HG02642 (cell line): ENCODE measurements around the gene VAV2.

Experiments
- ATAC-seq: cut with Tn5 transposase; IDR thresholded peaks from one replicate; pipeline ENCODE4 v1.9.1; 2021; ENCODE audit warnings: mild to moderate bottlenecking; ENCODE audit not compliant: unreplicated experiment, poor library complexity

The VAV2 gene

DNA sequence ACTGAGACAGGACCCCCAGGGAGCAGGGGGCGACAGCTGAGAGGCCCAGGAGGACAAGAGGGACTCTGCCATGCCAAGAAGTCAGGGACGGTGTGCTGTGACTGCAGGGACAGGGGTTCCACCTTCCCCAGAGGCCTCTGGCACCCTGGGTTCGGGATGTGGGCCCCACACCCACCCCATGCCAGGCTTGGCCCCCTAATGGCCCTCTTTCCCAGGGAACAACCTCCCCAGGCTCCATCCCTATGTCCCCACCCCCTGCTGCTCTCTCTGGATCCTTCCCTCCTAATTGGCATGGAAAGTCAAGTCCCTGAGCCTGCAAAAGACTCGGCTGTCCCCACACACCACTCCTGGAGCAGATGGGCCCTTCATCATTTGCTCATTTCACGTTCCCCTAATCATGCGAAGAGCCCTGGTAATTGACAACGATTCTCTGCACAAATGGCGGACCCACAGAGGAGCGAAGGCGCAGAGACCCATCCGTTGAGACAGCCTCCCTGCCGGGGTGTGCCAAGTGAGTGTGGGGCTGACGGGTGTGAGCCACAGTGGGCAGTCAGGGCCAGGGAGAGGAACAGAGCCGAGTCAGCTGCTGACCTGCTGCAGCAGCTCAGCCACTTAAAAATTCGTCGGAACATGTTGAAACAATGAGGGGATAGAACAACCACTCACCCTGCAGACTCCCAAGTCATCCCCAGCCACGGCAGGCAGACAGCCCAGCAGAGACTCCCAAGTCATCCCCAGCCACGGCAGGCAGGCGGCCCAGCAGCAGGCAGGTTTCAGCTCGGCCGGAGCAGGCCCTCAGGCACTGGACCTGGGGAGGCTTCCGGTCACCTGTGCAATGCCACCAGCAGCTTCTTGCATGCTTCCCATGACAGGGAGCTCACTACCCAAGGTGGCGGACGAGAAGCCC, 109.0 kb downstream of the VAV2 start:
- no peak for ATAC-seq

DNA sequence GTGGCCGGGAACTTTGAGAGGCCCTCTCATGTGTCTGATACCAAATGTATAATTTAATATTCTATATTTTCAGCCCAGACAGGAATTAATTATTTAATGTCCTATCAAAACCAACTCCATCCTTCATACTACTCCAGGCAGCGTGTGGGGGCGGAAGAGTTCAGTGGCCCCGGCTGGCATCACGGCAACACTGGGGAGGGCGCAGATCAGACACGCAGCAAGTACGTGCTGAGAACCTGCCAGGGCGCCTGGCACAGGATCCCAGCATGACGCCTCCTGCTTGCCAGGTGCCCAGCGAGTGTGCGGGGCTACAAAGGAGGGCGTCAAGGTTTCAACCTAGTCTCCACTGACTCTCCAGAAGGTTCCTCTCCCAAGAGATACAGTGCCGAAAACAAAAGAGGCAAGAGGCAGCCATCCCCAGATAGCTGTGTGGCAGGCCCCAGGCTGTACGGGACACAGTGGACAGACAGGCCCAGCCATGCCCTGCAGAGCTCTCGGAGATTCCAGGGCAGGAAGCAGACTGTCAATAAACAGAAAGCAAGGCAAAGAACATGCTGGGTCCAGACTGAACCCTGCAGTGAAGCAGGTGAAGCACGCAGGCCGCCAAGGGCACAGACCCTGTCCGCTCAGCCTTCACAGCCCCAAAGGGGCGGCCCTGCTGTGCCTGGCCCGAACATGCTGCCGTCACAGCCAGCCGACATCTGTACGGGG, 110.3 kb downstream of the VAV2 start:
- no peak for ATAC-seq

DNA sequence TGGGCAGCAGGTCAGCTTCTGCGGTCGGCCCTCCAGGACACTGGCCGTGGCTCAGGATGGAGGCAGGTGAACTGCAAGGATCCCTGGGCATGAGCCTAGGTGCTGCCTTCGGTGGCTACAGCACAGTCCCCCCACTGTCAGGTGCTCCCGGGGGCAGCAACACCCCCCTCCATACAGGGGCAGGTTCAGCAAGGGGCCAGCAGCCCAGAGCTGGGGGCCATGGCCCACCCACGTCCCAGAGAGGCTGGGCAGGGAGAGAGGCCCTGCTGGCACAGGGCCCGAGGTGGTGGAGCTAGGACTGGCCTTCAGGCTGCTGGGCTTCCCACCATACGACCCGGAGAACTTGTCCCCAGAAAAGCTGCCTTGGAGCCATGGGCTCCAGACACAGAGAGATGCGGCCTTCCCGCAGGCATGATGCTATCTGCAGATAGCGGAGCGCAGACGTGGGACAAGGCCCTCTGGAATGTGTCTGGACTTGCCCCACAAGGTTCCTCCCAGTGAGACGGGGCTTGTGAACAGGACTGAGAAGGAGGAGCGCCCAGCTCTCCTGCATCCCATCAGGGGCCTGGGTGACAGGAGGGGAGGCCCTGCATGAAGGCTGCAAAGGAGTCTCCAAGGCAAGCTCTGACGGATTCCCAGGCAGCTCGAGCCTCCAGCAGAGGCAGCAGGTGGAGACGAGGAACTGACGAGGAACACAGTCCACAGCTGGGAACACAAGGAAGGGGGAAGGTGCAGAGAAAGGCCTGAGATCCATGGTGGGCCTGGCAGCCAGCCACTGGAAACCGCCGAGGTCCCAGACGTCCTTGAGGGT, 111.1 kb downstream of the VAV2 start:
- no peak for ATAC-seq

DNA sequence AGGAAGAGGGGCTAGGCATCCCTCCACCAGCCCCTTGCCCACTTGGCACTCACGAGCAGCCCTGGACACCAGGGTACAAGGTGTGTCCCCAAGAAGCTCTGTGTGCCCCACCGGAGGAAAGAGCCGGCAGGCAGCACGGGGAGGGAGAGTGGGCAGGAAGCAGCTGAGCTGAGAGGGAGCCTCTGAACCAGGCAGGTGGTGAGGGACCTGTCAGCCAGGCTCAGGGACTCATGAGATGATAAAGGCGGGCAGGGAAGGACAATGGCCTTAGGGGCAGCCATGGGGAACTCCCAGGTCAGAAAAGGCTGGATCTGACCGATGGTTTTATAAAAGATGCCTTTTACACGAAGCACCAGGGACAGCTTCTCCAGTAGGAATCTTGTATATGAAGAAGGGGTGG, 112.0 kb downstream of the VAV2 start:
- ATAC-seq: no peak

DNA sequence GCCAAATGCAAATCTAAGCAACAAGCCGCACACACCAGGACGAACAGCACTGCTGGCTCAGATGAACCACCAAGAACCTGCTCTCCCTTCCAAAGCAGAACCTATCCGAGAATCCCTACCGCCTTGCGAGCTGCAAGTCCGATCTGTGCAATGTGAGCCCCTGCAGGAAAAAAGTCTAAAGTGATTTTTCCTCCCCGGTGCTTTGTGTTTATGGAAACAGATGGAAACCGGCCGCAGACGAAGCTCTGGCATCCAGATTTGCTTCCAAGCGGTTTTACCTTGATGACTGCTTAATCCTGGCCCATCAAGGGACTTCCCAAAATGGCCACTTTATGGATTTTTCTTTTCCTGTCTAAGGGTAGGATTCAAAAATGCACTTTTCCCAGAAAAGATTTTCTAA, 112.5 kb downstream of the VAV2 start:
- no peak for ATAC-seq

DNA sequence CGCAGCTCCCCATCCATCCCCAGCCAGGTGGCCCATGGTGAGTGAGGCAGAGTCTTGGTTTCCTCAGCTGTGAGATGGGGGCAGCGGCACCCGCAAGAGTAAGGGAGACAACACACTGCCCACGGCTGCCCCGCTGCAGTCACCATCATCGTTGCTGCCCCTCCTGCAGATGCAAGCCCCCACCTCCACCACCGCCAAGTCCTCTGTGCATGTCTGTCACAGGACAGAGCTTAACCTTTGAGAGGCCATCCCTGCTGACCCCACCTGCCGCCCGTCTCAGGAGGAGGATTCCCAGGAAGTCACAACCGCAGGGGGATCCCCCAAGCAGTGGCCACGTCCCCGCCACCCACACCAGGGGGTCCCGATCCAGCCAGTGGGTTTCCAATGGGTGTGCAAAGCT, 113.7 kb downstream of the VAV2 start:
- ATAC-seq: no peak

DNA sequence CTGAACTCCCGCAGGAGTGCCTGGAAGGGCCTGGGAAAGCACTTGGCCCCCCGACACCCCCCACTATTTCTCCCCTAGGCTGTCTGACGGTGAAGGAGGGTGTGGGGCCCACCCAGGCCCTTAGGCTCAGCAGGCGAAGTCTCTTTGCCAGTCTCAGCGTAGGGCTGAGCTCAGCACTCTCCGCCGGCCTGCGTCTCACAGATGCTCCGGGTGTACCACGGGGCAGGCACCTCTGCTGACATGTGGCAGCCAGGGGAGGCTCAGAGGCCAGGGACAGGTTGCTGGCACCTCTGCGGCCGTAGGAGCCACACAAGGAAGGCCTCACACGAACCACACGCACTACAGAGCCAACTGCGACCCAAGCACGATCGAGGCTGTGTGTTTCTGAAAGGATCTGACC, 114.2 kb downstream of the VAV2 start:
- no peak for ATAC-seq

DNA sequence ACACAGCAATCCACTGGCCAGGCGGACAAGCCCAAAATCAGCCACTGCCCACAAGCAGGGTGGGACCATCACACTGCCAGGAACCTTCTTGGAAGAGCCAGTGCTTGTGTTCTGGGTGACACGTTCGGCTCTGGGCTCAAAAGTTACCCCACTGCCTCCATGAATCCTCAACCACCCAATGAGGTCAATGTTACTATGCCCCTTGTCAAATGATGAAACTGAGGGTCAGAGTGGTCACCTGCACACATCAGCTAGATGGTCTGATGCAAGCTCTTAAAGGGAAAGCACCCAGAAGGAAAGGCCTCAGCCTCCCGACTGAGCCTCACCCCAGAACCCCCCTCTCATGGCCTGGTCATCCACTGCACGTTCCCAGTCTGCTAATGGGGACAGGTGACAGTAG, 114.8 kb downstream of the VAV2 start:
- no peak for ATAC-seq

DNA sequence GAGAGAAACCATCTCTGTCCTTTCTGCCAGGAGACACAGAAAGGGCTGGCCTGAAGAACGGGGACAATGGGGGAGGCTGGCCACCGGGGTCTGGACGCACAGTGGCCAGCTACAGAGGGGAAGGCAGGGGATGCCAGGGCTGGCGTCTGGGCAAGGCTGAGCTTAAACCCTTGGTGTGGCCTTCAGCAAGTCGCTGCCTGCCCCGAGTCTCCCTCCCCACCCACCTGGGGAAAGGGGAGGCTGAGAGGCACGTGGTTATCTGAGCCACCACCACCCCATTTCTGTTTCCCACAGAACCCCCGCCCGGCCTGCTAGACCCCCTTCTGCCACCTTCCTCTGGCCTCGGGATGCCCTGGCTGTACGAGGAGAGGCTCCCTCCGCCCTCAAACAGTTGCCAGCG, 115.3 kb downstream of the VAV2 start:
- no peak for ATAC-seq

DNA sequence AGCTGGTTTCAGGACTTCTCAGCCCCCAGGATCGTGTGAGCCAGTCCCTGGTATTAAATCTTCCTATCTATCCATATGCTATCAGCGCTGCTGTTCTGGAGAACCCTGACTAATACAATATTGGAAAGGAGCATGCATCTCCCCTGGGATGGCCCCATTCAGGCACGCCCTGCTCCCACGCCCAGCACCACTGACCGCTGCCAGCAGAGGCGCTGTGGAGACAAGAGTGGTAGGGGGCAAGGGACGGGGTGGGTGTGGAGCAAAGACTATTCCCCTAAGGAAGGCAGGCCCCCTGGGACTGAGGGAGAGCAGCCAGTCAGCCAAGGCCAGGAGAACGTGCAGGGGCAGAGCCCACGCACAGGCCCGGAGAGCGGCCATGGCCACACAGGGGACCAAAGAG, 116.0 kb downstream of the VAV2 start:
- ATAC-seq: no peak

DNA sequence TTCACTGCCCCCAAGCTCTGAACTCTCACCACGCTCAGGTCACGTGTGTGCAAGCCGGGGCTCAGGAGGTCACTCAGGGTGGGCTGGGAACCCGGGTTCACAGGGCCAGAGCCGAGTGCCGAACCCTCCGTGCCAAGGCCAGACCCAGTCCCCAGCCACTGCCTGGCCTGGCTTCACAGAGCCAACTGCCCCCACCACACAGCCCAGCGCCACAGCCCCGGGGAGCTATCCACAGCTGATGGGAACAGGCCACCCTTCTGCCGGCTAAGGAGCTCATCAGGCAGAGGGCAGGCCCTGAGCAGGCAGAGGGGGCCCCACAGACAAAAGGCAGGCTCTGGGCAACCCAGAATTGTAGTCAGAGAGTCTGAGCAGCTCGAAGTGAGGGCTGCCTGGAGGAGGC, 117.0 kb downstream of the VAV2 start:
- ATAC-seq: no peak

DNA sequence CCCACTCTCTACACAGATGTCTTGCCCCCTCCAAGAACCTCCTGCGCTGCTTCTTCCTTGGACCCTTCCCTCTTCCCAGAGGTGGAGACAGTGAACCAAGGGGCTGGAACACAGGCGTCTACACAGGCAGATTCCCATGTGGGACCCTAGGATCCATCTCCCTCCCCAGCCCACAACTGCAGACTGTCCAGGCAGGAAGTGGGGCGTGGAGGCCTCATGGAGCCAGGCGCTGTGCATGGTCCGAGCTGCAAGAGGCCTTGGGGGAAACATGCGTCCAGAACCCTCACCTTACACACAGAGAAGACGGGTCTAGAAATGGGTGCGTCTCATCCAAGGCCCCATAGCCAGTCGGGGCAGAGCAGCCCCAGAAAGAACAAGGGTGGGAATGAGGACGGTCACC, 117.5 kb downstream of the VAV2 start:
- no peak for ATAC-seq

DNA sequence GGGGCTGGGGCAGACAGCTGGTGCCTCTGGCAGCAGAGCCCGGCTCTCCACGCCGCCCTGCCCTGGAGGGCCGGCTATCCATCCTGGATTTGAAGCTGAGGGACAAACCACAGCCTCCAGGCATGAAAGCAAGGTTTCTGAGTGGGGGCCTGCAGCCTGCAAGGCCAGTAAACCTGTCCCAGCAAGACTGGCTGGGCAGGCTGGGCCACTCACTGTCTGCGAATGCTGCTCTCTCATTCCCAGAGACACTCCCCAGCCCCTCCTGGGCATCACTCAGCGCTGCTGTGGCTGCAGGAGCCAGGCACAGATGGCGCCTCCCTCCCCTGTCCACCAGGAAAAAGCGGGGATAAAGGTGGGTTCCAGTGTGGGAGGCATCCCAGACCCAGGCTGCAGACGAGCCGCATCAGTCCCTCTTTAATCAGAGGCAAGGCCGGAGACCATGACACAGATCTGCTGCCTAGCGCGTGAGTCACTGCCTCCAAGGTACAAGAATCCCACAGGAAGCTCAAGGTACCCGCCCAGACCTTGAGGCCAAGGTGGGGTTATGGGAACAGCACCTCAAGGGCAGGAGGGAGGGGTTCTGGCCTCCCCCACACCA, 118.0 kb downstream of the VAV2 start:
- no peak for ATAC-seq

DNA sequence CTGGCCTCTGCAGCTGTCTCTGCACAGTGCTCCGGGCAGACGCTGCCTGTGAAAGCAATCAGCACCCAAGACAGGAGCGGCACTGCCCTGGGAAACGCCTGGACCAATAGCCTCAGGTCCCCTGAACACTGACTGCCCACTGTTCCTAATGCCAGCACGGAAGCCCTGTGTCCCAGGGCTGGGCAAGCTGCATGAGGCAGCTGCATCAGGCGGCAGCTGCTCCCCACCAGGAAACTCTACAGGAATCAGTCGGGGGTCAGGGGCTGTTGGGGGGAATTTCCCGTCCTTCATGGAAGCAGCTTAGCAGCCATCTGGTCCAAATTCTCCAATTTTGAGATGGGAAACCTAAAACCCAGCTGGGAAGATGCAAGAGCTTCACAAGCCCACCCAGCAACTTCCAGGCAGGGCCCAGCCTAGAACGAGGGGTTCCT, 118.6 kb downstream of the VAV2 start:
- ATAC-seq: no peak

DNA sequence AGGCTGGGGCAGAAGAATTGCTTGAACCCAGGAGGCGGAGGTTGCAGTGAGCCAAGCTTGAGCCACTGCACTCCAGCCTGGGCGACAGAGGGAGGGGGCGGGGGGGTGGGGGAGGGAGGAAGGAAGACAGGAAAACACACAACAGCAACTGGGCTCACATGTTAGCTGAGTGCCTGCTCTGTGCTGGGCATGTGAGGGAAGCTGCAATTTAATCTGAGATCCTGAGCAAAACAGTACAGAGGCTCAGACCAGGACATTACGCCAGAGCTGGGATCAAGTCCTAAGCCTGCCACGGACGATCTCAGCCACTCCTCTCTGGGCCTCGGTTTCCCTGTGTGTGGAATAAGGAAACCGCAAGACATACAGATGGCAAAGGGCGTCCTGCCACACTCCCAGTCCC, 119.1 kb downstream of the VAV2 start:
- no peak for ATAC-seq

DNA sequence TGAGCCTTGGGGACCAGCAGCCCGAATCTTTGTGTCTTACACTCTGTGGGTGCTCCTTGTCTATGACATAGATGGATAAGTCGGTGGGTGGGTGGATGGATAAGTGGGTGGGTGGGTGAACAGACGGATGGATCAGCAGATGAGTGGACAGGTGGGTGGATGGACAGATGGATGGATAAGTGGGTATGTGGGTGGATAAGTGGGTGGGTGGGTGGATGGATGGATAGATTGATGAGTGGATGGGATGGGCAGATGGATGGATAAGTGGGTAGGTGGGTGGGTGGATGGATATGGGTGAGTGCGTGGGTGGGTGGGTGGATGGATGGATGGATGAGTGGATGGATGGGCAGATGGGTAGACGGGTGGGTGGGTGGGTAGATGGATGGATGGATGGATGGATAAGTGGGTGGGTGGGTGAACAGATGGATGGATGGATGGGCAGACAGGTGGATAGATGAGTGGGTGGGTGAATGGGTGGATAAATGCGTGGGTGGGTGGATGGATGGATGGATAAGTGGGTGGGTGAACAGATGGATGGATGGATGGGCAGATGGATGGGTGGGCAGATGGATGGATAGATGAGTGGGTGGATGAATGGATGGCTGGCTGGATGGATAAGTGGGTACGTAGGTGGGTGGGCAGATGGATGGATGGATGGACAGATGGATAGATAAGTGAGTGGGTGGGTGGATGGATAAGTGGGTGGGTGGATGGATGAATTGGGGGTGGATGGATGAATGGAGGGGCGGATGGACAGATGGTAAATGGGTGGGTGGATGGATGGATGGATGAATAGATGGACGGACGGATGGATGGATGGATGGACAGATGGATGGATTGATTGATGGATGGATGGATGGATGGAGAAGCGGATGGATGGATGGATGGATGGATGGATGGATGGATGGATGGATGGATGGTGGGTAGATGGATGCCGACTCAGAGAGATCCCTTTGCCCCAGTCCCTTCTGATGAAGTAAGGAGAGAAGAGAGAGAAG, 121.2 kb downstream of the VAV2 start:
- no peak for ATAC-seq

DNA sequence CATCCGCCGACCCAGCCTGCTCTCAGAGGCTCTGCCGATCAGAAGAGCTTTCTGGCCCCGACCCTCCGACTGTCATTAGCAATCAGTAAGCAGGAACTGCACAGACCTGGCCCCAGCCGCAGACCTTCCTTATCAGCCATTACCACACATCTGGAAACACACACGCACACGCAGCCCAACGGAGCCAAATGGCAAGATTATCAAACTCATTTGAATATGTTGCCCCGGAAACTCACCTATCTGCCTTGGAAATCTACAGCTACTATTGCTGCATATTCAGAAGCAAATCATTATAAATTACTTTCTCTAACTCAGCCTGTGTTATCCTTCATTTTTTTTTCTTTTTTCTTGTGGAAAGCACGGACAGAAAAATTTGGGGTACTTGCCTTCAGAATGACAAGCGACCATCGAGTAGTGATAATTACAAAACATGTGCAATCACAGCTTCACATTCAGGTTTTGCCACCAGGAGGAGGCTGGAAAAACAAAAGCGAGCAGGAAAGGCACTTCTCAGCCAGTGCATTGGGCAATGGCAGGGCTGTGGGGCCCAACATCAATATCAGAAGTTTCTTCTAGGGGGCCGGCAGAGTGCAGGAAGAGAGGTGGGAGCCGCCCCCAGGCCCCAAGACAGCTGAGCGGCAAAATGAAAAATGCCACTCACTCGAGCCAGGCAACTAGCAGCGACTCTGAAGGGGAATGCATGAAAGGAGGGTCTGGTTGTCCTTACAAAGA, 122.3 kb downstream of the VAV2 start:
- ATAC-seq: no peak

DNA sequence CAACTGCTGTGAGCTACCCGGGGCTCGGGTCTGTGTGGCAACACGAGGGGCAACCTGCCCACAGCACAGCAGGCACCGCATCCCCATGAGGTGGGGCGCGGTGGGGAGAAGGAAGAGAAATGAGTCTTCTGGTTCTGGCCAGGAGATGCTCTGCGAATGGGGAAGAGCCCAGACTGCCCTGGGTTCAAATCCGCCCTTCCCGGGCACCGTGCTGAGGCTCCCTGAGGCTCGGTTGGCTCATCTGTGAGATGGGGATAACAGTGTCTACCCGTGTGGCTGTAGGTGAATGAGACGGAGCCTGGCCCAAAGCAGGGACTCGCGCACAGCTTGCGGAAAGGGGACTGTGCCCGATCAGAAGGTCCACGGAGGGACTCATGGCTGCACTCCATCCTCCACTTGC, 123.9 kb downstream of the VAV2 start:
- no peak for ATAC-seq

DNA sequence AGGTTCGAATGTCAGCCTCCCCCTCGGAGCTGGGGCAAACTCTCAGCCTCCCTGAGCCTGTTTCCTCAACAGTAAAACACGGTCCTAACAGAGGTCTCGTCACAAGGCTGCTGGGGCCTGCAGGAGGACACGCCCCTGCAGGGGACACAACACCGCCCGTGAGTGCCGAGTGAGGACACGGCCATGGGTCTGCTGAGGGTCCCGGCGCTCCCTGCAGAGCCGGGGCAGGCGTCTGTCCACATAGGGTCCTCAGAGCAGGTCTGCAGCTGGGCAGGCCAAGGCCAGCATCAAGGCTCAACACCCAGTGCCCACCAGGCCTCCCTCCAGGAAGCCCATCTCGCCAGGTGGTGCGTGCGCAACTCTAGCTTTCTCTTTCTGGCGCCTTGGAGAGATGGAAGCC, 125.2 kb downstream of the VAV2 start:
- ATAC-seq: no peak
